Measurements from ENCODE around the gene SUMO2. TPM values are rescaled to one million over a fixed set of nuclear protein-coding genes. Genes with fewer than 3 reads are reported as not detected.
"Not testable (repeated sequence)": the region's sequence is repeated elsewhere in the genome, so short reads cannot be mapped to it uniquely, and the experiment has no call there.

SUMO2 gene
- total and polyA plus RNA-seq, 11 donors, result 47.1 to 277 (median 201) TPM

DNA sequence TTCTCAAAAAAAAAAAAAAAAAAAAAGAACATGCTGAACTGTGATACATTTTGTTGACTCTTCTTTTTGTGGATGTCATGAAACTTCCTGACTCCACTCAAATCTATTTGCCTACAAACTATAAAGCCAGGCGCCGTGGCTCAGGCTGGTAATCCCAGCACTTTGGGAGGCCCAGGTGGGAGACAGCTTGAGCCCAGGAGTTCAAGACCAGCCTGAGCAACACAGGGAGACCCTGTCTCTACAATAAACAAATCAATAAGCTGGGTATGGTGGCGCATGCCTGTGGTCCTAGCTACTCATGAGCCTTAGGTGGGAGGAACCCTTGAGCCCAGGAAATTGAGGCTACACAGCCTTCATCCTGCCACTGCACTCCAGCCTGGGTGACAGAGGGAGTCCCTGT is 49.8 kb downstream of the SUMO2 start:
- H3K27ac ChIP-seq, result no peak overlapping the region
- no peak for ATAC-seq
- peaks cover 0 to 20% (median 8%) of the 10 kb centered on the region in 12 donors for H3K4me1 ChIP-seq
- no peaks in the 10 kb centered on the region for H3K27me3 ChIP-seq
- intact Hi-C loops (cut with DNase I), result no loop called here
- H3K4me3 ChIP-seq, result no peak overlapping the region
- TF ChIP-seq, protein P1, sequence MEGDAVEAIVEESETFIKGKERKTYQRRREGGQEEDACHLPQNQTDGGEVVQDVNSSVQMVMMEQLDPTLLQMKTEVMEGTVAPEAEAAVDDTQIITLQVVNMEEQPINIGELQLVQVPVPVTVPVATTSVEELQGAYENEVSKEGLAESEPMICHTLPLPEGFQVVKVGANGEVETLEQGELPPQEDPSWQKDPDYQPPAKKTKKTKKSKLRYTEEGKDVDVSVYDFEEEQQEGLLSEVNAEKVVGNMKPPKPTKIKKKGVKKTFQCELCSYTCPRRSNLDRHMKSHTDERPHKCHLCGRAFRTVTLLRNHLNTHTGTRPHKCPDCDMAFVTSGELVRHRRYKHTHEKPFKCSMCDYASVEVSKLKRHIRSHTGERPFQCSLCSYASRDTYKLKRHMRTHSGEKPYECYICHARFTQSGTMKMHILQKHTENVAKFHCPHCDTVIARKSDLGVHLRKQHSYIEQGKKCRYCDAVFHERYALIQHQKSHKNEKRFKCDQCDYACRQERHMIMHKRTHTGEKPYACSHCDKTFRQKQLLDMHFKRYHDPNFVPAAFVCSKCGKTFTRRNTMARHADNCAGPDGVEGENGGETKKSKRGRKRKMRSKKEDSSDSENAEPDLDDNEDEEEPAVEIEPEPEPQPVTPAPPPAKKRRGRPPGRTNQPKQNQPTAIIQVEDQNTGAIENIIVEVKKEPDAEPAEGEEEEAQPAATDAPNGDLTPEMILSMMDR (IDR thresholded peaks at IDR 0.05), result no peak
- no peak for TF ChIP-seq POLR2A (IDR thresholded peaks at IDR 0.05)
- no peak for DNase-seq
- WGBS, 4 donors, result 92 to 100% (median 96%) methylated on average over 3 of the region's 3 CpGs
- H3K9me3 ChIP-seq, result no peaks in the 10 kb centered on the region
- H3K36me3 ChIP-seq, result peaks cover 0 to 29% (median 11%) of the 10 kb centered on the region in 9 donors

DNA sequence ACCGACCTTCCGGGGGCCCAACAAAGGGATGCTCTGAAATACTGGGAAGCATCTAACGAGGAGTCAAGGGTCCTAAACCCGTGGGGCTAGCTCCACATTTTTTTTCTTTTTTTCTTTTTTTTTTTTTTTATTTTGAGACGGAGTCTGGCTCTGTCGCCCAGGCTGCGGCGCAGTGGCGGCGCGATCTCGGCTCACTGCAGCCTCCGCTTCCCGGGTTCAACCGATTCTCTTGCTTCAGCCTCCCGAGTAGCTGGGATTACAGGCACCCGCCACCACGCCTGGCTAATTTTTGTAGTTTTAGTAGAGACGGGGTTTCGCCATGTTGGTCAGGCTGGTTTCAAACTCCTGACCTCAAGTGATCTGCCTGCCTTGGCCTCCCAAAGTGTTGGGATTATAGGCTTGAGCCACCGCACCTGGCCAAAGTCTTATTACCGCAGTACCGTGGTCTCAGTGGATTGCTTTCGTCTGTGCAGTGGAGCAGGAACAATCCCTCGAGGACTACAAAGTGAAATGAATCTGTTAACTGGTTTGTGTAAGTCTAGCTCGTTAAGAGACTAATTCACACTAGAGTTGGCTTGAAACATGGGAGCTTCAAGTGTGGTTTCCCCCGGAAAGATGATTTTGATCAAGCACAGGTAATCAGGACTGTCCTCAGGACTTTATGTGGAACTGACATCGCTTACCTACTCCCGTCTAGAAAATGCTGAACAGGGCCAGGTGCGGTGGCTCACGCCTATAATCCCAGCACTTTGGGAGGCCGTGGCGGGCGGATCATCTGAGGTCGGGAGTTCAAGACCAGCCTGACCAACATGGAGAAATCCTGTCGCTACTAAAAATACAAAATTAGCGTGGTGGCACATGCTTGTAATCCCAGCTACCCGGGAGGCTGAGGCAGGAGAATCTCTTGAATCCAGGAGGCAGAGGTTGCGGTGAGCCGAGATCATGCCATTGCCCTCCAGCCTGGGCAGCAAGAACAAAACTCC is 50.5 kb downstream of the SUMO2 start:
- ATAC-seq; H3K27me3 ChIP-seq; H3K9me3 ChIP-seq; intact Hi-C loops (cut with DNase I): not testable (repeated sequence)
- Histone ChIP-seq H3K27ac (peak overlapping the region; percentile 65 to 95 (median 84)), H3K4me1 (peaks cover 0 to 20% (median 8%) of the 10 kb centered on the region in 12 donors), H3K4me3 (peak overlapping the region; percentile 45 to 94 (median 70)), H3K36me3 (peaks cover 0 to 29% (median 11%) of the 10 kb centered on the region in 9 donors)
- DNase-seq, result peak in 1 of 5 donors; percentile 37
- 84 to 86% (median 85%) methylated on average over 40 of the region's 40 CpGs for WGBS, 4 donors

DNA sequence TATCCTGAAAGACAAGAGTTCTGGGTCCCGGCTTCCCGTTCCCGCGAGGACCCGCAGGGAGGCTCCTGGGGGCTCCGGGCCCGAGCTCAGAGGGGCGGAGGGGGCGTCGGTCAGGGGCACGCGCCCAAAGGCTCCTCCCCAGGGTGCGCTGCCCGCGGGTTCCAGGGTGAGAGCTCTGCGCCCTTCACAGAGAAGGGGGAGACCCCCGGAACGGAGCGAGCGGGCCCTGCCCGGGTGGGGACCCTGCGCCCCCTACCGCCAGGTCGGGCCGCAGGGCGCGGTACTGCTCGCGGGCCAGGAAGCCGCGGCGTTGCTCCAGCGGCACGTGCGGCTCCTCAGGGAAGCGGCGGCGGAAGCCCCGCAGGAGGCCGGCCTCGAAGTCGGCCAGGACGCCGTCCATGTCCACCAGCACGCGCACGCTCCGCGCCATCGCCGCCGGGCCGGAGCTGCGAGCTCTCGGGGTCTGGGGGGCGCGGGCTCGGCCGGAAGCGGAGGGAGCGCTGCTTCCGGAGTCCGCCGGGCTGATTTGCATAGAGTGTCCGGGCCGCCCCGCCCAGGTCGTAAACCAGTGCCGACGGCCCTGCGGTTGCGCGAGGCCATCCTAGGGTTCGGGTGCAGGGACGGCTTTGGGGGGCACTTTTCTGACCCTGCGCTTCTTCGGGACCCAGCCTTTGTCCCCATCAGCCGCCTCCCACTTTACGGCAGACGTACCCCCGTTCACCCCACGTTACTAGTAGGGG is 51.3 kb downstream of the SUMO2 start, which contains the start of gene NT5C:
Gene NT5C (minus strand): TSS at position 465 of the 740 bp plus-strand sequence. CDS start 35 bp downstream, at position 430.
- Histone ChIP-seq H3K4me3 (peak within 1 kb of the TSS; percentile 45 to 94 (median 70)), H3K9me3 (no peaks in the 10 kb centered on the region), H3K27me3 (no peaks in the 10 kb centered on the region), H3K4me1 (peaks cover 0 to 20% (median 8%) of the 10 kb centered on the region in 12 donors), H3K36me3 (peaks cover 0 to 29% (median 11%) of the 10 kb centered on the region in 9 donors), H3K27ac (peak within 1 kb of the TSS; percentile 65 to 95 (median 84))
- TF ChIP-seq POLR2A (IDR thresholded peaks at IDR 0.05), result peak in 1 of 2 donors; percentile 63
- TF ChIP-seq, protein P1 (IDR thresholded peaks at IDR 0.05), result peak; percentile 57 to 89 (median 72)
- WGBS, 4 donors, result 1 to 2% (median 2%) methylated on average over 47 to 82 of the region's 82 CpGs
- DNase-seq, result peak; percentile 84 to 90 (median 85)
- peak; percentile 79 to 95 (median 93) for ATAC-seq
- intact Hi-C loops (cut with DNase I), result loop anchor here in 2 of 10 donors (1.0 to 2.0 kb wide), 2 partner anchors 17 kb away; no protein-coding TSS in a partner anchor

DNA sequence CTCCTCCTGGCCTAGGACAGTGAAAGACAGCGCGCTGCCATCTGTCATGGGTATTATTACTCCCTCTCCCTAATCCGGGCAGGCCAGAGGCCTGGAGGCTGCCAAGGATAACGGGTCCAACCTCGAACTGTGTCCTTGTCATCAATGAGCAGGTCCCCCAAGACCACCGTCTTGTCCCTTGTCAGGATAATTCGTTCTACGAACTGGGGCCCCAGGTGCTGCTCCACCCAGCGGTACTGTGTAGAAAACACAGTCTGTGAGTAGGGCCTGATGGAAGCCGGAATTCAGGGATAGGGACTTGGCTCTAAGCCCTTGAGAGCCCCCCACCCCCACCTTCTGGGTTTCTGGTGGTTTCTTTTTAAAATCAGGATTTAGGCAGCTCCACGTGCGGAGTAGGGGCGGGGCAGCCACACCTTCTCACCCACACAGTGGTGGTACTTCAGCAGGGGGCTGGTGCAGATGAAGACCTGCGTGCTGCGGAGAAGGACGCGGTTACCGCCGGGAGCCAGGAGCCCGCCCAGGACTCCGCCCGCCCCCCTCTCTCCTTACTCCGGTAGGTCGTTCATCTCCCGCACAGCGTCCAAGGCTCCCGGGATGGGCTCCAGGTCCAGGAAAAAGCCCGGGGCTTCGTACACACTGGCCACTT is 52.0 kb downstream of the SUMO2 start:
- Histone ChIP-seq H3K27ac (peak overlapping the region; percentile 65 to 95 (median 84)), H3K4me3 (peak overlapping the region; percentile 45 to 94 (median 70)), H3K27me3 (no peaks in the 10 kb centered on the region), H3K4me1 (peaks cover 0 to 22% (median 8%) of the 10 kb centered on the region in 12 donors), H3K36me3 (peaks cover 0 to 25% (median 11%) of the 10 kb centered on the region in 9 donors), H3K9me3 (no peaks in the 10 kb centered on the region)
- TF ChIP-seq POLR2A (IDR thresholded peaks at IDR 0.05), result no peak
- TF ChIP-seq, protein P1 (IDR thresholded peaks at IDR 0.05), result peak in 7 of 12 donors; percentile 13 to 50 (median 38)
- intact Hi-C loops (cut with DNase I), result loop anchor here in 2 of 10 donors (1.0 to 2.0 kb wide), 2 partner anchors 16 kb away; no protein-coding TSS in a partner anchor
- ATAC-seq (peak in 3 of 4 donors; percentile 42 to 60 (median 57)), DNase-seq (peak in 4 of 5 donors; percentile 29 to 51 (median 50))
- WGBS, 4 donors, result 17 to 45% (median 26%) methylated on average over 20 to 29 of the region's 29 CpGs
